ENCODE measurements around the gene SLC4A1AP. TPM values are rescaled to one million over a fixed set of nuclear protein-coding genes. Genes with fewer than 3 reads are reported as not detected.
A peak's percentile ranks its signal among the peaks of the same experiment; 100 is the strongest.

The SLC4A1AP gene
- total RNA-seq, 1 donor from 2014 or later = 20.9 TPM

DNA sequence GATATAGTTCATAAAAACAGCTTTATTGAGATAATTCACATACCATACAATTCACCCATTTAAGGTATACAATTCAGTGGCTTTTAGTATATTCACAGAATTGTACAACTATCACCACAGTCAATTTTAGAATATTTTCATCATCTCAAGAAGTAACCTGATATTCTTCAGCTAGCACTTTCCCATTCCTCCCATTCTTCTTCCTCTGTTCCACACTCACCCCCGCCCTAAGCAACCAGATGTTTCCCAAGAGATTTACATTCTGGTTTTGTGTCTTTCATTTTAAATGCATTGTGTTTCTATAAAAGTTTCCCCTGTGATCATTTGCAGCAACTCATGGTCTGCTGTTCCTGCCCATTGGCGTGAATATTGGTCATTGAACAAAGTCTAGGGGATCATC, 29.4 kb upstream of the SLC4A1AP start:
- no peak for DNase-seq (ENCODE audit: low read depth)
- no peak for FAIRE-seq
- Mint-ChIP-seq H3K36me3 (ENCODE audit: low read depth, unreplicated experiment) (peaks cover 26% of the 10 kb centered on the region), H3K9me3 (ENCODE audit: unreplicated experiment) (no peaks in the 10 kb centered on the region), H3K27me3 (ENCODE audit: low read depth, unreplicated experiment) (no peaks in the 10 kb centered on the region), H3K27ac (ENCODE audit: unreplicated experiment) (no peak overlapping the region), H3K4me3 (ENCODE audit: unreplicated experiment) (no peak overlapping the region), H3K4me1 (ENCODE audit: low read depth, unreplicated experiment) (peaks cover 25% of the 10 kb centered on the region)
- Histone ChIP-seq H3K4me3 (ENCODE audit: insufficient read depth, low read depth, low read length) (no peak overlapping the region), H3K4me2 (ENCODE audit: low read length) (no peak overlapping the region), H3K79me2 (ENCODE audit: insufficient read depth, low read length) (peaks cover 39% of the 10 kb centered on the region), H3K9me3 (ENCODE audit: insufficient read depth, low read depth, low read length) (no peaks in the 10 kb centered on the region), H4K20me1 (ENCODE audit: insufficient read depth, low read length) (no peaks in the 10 kb centered on the region), H3K4me1 (ENCODE audit: insufficient read depth, low read length) (peaks cover 30% of the 10 kb centered on the region), H3K27me3 (ENCODE audit: insufficient read depth, low read length) (no peaks in the 10 kb centered on the region), H3K36me3 (ENCODE audit: insufficient read depth, low read length) (peaks cover 55% of the 10 kb centered on the region), H3K27ac (ENCODE audit: low read depth, low read length) (no peak overlapping the region), H3K9ac (ENCODE audit: low read length) (no peak overlapping the region), H2AFZ (ENCODE audit: low read depth, low read length) (no peak overlapping the region)
- TF ChIP-seq, protein P1, sequence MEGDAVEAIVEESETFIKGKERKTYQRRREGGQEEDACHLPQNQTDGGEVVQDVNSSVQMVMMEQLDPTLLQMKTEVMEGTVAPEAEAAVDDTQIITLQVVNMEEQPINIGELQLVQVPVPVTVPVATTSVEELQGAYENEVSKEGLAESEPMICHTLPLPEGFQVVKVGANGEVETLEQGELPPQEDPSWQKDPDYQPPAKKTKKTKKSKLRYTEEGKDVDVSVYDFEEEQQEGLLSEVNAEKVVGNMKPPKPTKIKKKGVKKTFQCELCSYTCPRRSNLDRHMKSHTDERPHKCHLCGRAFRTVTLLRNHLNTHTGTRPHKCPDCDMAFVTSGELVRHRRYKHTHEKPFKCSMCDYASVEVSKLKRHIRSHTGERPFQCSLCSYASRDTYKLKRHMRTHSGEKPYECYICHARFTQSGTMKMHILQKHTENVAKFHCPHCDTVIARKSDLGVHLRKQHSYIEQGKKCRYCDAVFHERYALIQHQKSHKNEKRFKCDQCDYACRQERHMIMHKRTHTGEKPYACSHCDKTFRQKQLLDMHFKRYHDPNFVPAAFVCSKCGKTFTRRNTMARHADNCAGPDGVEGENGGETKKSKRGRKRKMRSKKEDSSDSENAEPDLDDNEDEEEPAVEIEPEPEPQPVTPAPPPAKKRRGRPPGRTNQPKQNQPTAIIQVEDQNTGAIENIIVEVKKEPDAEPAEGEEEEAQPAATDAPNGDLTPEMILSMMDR (IDR thresholded peaks at IDR 0.05; ENCODE audit: insufficient read depth, low read depth, low read length) = no peak

DNA sequence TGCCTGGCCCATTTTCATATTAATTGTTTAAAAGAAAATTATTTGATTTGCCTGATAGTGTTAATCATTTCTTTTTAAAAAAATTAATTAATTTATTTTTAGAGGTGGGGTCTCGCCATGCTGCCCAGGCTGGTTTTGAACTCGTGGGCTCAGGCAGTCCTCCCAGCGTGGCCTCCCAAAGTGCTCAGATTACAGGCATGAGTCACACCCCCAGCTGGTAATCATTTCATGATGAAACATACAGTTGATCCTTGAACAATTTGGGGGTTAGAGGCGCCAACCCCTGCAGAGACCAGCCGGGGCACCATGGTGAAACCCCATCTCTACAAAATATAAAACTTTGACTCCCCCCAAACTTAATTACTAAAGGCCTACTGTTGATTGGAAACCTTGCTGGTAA, 26.9 kb upstream of the SLC4A1AP start:
- Histone ChIP-seq H3K27me3 (ENCODE audit: insufficient read depth, low read length) (no peaks in the 10 kb centered on the region), H2AFZ (ENCODE audit: low read depth, low read length) (no peak overlapping the region), H3K79me2 (ENCODE audit: insufficient read depth, low read length) (peaks cover 15% of the 10 kb centered on the region), H3K36me3 (ENCODE audit: insufficient read depth, low read length) (peaks cover 70% of the 10 kb centered on the region), H3K4me2 (ENCODE audit: low read length) (no peak overlapping the region), H3K4me3 (ENCODE audit: insufficient read depth, low read depth, low read length) (no peak overlapping the region), H4K20me1 (ENCODE audit: insufficient read depth, low read length) (no peaks in the 10 kb centered on the region), H3K4me1 (ENCODE audit: insufficient read depth, low read length) (peaks cover 25% of the 10 kb centered on the region), H3K9me3 (ENCODE audit: insufficient read depth, low read depth, low read length) (no peaks in the 10 kb centered on the region), H3K27ac (ENCODE audit: low read depth, low read length) (peak overlapping the region; percentile 89), H3K9ac (ENCODE audit: low read length) (no peak overlapping the region)
- TF ChIP-seq, protein P1 (IDR thresholded peaks at IDR 0.05; ENCODE audit: insufficient read depth, low read depth, low read length) = no peak
- no peak for TF ChIP-seq EZH2 (IDR thresholded peaks at IDR 0.05; ENCODE audit: insufficient read depth, low read length)
- DNase-seq (ENCODE audit: low read depth) (no peak), FAIRE-seq (no peak)
- Mint-ChIP-seq H3K27me3 (ENCODE audit: low read depth, unreplicated experiment) (no peaks in the 10 kb centered on the region), H3K27ac (ENCODE audit: unreplicated experiment) (no peak overlapping the region), H3K36me3 (ENCODE audit: low read depth, unreplicated experiment) (peaks cover 19% of the 10 kb centered on the region), H3K9me3 (ENCODE audit: unreplicated experiment) (no peaks in the 10 kb centered on the region), H3K4me1 (ENCODE audit: low read depth, unreplicated experiment) (peaks cover 14% of the 10 kb centered on the region), H3K4me3 (ENCODE audit: unreplicated experiment) (no peak overlapping the region)

DNA sequence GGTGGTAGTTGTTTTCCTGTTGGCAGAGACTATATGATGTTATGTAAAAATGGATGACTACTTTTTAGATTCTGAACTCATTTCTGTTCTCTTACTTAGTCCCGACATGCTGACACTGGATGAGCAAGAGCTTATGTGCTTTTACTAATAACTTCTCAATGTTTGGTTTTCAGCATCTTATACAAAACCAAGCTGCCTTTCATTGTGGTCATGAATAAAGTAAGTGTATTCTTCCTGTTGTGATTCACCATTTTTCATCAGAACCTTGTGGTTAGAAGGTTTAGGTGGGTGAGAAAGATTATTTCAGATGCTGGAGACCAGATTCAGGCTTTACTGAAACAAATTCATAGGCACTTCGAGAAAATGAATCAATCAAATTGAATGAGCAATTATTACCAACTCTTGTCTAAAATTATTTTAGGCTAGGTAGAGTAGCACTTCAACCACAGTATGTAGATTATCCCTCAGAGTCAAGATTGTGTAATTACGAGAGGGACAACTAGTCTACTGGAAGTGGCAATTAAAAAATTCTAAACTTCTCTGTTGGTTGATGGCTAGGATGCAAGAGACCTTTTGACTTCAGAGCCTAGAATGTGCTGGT, 25.6 kb upstream of the SLC4A1AP start:
- H3K4me1 ChIP-seq (ENCODE audit: insufficient read depth, low read length) = peaks cover 25% of the 10 kb centered on the region
- no peaks in the 10 kb centered on the region for H4K20me1 ChIP-seq (ENCODE audit: insufficient read depth, low read length)
- Mint-ChIP-seq H3K27me3 (ENCODE audit: low read depth, unreplicated experiment) (no peaks in the 10 kb centered on the region), H3K36me3 (ENCODE audit: low read depth, unreplicated experiment) (peaks cover 15% of the 10 kb centered on the region), H3K4me3 (ENCODE audit: unreplicated experiment) (no peak overlapping the region), H3K27ac (ENCODE audit: unreplicated experiment) (no peak overlapping the region), H3K9me3 (ENCODE audit: unreplicated experiment) (no peaks in the 10 kb centered on the region), H3K4me1 (ENCODE audit: low read depth, unreplicated experiment) (peaks cover 12% of the 10 kb centered on the region)
- peak overlapping the region; percentile 27 for H3K4me3 ChIP-seq (ENCODE audit: insufficient read depth, low read depth, low read length)
- peaks cover 2% of the 10 kb centered on the region for H3K79me2 ChIP-seq (ENCODE audit: insufficient read depth, low read length)
- peak; percentile 92 for FAIRE-seq
- no peaks in the 10 kb centered on the region for H3K27me3 ChIP-seq (ENCODE audit: insufficient read depth, low read length)
- no peaks in the 10 kb centered on the region for H3K9me3 ChIP-seq (ENCODE audit: insufficient read depth, low read depth, low read length)
- no peak for TF ChIP-seq EZH2 (IDR thresholded peaks at IDR 0.05; ENCODE audit: insufficient read depth, low read length)
- TF ChIP-seq, protein P1 (IDR thresholded peaks at IDR 0.05; ENCODE audit: insufficient read depth, low read depth, low read length) = no peak
- H3K27ac ChIP-seq (ENCODE audit: low read depth, low read length) = peak overlapping the region; percentile 89
- peaks cover 63% of the 10 kb centered on the region for H3K36me3 ChIP-seq (ENCODE audit: insufficient read depth, low read length)
- peak overlapping the region; percentile 64 for H3K9ac ChIP-seq (ENCODE audit: low read length)
- peak; percentile 97 for DNase-seq (ENCODE audit: low read depth)
- H2AFZ ChIP-seq (ENCODE audit: low read depth, low read length) = no peak overlapping the region
- peak overlapping the region; percentile 75 for H3K4me2 ChIP-seq (ENCODE audit: low read length)

Measured in astrocyte (in vitro differentiated cells and primary cell).